Epithelial cell of proximal tubule (primary cell): ENCODE data around the gene CWF19L1. TPM values are rescaled to one million over a fixed set of nuclear protein-coding genes. Genes with fewer than 3 reads are reported as not detected.
"Not testable (repeated sequence)": the region's sequence is repeated elsewhere in the genome, so short reads cannot be mapped to it uniquely, and the experiment has no call there.

ENCODE experiments used
- DNase-seq: peaks from one replicate; pipeline ENCODE4 v3.0.0-alpha.2; 2011; ENCODE audit warnings: low read depth
- H3K4me3 ChIP-seq: 2 replicates; pipeline ENCODE4 v1.5.1; 2011; ENCODE audit warnings: low read depth, mild to moderate bottlenecking, low read length
- total RNA-seq: library from RNA; depleted of rRNA; stranded (reverse); fragments of >200 nt; gene quantifications from 2 replicates; pipeline ENCODE4 v1.2.3, GENCODE V29; 2015
- TF ChIP-seq, protein P1 (sequence below): conservative IDR thresholded peaks from 2 replicates; pipeline ENCODE4 v1.5.1; 2012; ENCODE audit warnings: low read depth, mild to moderate bottlenecking, low read length

Gene CWF19L1
- total RNA-seq, 1 donor from 2014 or later, result 27.7 TPM

DNA sequence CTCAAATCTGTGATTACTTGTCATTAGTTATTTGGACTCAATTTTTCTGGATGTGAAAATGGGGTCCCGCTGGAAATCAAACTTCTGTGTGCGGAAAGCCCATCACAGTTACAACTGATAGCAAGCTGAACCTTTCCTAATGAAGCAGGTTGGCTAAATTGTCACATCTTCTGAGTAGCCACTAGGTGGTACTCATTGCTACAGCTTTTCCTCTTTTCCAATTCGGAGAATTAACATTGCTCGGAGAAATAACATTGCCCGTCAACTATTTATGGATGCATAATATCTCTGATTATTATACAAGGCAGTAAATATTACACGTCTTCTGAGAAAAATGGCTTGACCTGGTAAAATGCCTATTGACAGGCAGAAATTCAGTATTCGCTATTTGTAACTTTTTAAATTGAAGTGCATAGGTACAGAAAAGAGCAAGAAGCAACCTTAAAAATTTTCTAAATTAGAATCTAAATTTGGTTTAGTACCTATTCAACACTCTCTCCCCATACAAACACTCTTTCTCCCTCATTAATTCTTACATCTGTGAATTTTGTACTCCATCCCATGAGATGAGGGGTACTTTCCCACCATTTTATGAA, 36.4 kb upstream of the CWF19L1 start:
- DNase-seq, result no peak
- H3K4me3 ChIP-seq, result no peak overlapping the region
- TF ChIP-seq, protein P1, sequence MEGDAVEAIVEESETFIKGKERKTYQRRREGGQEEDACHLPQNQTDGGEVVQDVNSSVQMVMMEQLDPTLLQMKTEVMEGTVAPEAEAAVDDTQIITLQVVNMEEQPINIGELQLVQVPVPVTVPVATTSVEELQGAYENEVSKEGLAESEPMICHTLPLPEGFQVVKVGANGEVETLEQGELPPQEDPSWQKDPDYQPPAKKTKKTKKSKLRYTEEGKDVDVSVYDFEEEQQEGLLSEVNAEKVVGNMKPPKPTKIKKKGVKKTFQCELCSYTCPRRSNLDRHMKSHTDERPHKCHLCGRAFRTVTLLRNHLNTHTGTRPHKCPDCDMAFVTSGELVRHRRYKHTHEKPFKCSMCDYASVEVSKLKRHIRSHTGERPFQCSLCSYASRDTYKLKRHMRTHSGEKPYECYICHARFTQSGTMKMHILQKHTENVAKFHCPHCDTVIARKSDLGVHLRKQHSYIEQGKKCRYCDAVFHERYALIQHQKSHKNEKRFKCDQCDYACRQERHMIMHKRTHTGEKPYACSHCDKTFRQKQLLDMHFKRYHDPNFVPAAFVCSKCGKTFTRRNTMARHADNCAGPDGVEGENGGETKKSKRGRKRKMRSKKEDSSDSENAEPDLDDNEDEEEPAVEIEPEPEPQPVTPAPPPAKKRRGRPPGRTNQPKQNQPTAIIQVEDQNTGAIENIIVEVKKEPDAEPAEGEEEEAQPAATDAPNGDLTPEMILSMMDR, result peak; percentile 73

DNA sequence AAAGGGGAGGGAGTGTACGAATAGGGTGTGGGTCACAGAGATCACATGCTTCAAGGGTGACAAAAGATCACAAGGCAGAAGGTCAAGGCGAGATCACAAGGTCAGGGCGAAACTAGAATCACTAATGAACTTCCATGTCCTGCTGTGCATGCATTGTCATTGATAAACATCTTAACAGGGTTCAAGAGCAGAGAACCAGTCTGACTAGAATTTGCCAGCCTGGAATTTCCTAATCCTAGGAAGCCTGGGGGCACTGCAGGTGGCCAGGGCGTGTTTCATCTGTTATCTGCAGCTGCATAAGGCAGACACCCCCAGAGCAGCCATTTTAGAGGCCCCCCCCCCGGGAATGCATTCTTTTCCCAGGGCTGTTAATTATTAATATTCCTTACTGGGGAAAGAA, 33.7 kb upstream of the CWF19L1 start:
- not testable (repeated sequence) for DNase-seq, H3K4me3 ChIP-seq

DNA sequence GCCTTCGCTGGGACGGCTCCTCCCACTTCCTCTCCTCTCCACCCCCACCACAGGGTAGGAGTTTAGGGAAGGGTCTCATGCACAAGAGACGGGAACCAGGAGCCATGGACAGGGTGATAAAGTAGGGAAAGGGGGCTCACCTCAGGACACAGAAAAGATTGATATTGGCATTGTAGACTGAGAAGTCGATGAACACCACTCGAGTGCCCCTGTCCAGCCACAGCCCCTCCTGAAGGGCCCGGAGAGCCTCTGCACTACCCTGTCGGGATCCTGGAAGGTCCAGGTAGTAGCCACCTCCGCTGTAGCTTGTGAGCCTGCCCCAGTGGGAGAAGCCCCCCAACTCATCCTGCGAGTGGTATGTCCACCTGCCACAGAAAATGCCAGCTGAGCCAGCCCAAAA, 29.8 kb upstream of the CWF19L1 start:
- DNase-seq, result no peak
- TF ChIP-seq, protein P1, result no peak
- H3K4me3 ChIP-seq, result no peak overlapping the region

DNA sequence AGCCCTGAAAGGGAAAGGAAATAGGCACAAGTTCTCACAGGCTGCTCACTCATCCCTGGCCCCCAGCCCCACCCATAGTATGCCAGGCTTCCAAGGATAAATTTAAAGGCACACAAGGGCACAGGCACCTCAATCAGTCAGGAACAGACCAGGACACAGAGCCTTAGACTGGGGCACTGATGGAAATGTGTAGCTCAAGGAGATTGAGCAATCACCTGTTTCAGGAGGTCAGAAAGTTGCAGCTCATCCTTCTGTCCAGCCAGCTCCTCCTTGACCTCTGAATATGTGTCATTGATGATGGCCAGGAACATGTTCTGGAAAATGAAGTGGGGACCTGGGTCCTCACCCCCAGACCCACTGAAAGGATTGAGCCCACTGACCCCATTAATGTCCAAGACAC, 25.6 kb upstream of the CWF19L1 start:
- TF ChIP-seq, protein P1, result no peak

DNA sequence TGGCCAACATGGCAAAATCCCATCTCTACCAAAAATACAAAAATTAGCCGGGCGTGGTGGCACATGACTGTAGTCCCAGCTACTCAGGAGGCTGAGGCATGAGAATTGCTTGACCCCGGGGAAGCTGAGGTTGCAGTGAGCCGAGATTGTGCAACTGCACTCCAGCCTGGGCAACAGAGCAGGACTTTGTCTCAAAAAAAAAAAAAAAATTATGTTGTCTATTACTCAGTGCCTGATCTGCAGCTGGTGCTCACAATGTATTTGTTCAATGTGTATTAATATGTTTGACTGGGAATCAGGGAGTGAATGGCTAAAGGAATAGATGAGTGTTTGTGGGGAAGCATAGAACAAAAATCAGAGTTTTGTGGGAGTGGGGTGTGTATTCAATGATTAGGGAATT, 24.9 kb upstream of the CWF19L1 start:
- H3K4me3 ChIP-seq, result not testable (repeated sequence)
- DNase-seq, result peak; percentile 29

More for the DNA sequence above, 25.6 kb upstream of the CWF19L1 start:
- H3K4me3 ChIP-seq, result no peak overlapping the region
- no peak for DNase-seq

DNA sequence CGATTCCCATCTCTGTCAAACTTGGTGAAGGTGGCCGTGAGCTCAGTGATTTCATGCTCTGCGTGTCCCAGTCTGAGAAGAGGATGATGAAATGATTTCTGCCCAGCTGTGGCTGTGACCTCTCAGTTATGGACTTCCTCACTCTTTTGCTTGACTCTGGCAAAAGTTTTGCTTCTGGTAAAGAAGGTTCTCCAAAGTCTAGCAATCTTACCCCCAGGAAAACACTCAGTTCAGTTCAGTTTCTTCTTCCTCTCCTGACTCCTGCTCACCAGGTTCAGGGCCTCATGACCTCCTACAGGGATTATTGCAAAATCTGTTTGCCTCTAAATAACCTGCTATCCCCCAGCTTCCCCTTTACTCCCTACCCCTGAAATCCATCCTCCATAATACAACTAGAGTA, 23.9 kb upstream of the CWF19L1 start:
- no peak overlapping the region for H3K4me3 ChIP-seq
- TF ChIP-seq, protein P1, result no peak
- no peak for DNase-seq

DNA sequence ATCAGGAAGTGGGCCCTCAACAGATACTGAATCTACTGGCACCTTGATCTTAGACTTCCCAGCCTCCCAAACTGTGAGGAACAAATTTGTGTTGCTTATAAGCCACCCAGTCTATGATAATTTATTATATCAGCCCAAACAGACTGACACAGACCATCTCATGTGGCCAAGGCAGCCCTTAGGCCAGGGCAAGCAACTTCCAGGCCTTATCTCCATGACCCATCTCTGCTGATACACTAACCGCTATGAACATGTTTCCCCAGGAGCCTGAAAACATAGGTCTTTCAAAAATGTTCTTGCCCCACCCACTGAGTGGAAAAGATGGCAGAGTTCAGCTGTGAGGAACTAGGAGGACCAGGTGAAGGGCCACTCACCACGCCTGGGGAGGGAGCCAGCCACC, 22.2 kb upstream of the CWF19L1 start:
- H3K4me3 ChIP-seq, result no peak overlapping the region
- TF ChIP-seq, protein P1, result no peak
- DNase-seq, result no peak

DNA sequence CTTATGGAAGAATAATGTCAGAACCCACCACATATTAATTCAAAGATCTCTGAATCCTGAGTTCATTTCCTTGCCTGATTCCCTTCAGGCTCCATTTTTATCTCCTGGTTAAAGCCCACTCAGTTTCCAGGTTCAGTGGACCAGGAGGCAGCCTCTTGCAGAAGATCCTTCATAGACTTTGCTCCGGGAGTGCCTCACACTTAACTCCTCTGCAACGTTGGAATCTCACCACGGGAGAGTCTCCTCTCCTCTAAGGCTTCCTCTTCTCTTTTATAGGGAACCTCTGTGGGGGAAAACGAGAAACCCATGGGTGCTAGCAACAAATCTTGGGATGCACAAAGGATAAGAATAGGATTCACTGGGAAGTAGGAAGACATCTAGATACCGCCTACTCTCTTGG, 20.8 kb upstream of the CWF19L1 start:
- TF ChIP-seq, protein P1, result no peak
- H3K4me3 ChIP-seq, result no peak overlapping the region
- no peak for DNase-seq
